ENCODE data around the gene FAR2.
"Not testable (repeated sequence)": the region's sequence is repeated elsewhere in the genome, so short reads cannot be mapped to it uniquely, and the experiment has no call there.

FAR2 gene

DNA sequence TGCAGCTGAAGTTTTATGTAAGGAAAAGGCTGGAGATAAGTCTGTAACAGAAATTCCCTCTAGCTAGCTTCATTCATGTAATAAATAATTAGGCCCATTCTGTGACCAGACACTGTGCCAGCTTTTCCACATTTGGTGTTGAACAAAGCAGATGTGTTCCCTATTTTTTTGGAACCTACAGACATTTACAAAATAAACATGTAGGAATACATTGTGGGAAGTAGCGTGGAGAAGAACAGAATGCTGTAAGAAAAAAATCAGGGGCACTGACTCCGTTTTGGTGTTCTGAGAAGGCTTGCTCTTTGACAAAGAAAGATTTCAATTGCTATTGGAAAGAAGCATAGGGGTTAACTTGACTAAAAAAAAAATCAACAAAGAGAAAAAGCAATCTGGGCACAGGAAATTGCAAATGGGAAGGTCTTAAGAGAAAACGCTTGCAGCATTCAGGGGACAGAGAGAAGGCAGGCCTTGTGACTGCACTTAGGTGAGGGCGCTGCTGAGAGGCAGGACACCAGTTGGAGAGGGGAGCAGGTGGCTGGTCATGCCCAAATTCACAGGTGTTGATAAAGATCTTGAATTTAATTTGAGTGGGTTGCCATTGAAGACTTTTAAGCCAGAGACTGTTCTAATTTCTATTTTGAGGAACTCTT lies 4.0 kb downstream of the FAR2 start:
- no peak for DNase-seq (ENCODE audit: low read depth, low spot score)

DNA sequence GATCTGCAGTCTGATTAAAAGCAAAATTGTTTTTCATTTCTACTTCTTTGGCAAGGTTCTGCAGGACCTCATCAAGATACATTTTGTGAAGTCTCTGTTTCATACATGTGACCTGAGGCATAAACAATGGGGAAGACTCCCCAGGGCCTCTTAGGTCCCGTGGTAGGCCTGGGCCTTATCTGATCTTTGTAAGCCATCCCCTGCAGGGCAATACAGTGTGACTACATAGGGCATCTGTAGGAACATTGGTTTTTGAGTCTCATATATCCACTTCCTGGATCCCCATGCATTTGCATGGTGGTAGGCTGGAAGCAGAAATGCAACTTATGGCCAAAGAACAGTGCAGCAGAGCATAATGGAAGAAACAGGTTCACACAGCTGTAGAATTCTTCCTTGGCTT lies 6.0 kb downstream of the FAR2 start:
- no peak for DNase-seq (ENCODE audit: low read depth, low spot score)

DNA sequence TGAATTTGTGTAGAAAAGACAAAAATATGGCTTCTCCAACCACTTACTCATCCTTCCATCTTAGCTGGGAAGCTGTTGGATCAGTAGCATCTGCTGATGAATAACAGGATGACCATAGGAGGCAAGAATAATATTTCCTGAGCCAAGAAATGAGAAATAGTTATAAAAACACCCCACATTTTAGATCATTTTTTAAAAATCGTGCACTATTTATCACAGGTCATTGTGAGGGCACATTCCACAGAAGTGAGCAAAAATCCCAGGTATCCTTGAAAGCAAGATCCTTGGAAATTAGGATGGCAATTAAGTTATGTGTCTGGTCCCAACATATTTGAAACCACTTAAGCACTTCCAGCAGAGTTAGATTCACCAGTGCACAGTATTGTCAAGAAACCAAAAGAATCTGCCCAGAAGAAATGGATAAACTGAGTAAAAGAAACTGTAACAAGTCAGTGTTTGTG lies 8.4 kb downstream of the FAR2 start:
- peak; percentile 29 for DNase-seq (ENCODE audit: low read depth, low spot score)

DNA sequence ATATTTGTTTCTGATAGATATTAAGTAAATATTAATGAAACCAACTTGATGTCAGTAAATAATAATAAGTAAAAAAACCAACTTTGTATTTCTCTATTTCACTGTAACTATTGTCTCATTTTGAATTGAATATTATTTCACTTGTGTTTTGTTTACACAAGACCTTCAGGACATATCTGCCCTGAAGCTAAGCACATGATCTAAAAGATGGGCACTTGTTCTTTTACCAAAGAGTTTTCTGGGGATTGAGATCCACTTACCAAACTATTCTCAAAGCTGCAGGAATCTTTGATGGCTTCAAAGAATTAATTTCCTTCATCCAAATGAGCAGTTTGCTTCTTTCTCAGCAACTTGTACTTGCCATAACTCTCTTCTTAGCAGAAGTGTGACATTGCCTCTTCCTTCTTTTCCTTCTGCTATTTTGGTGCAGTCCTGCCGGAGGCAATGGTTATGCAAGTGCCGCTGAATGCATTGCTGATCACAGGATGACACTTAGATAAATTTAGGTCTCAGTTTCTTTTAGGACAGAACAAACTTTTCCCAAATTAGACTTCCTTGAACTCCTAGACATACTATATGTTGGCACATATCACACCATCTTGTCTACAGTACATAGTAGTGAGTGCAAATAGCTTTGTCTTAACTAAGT lies 9.2 kb downstream of the FAR2 start:
- no peak for DNase-seq (ENCODE audit: low read depth, low spot score)

DNA sequence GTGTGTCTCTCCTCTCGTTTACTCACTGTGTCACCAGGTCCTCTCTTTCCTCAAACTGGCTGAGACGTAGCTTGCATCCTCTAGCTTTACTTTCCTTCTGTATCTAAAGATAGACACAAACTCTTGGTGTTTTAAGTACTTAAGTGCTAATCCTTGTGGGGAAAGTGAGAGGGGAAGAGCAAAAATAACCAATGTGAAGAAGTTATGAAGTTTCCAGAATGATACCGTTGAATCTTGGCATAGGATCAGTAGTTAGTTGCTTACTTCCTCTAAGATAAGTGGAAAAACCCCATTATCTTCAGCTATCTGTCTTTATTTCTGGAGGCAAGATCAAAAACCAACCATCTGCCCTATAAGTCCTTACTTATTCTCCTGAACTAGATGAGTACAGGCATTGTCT lies 10.6 kb downstream of the FAR2 start:
- no peak for DNase-seq (ENCODE audit: low read depth, low spot score)

DNA sequence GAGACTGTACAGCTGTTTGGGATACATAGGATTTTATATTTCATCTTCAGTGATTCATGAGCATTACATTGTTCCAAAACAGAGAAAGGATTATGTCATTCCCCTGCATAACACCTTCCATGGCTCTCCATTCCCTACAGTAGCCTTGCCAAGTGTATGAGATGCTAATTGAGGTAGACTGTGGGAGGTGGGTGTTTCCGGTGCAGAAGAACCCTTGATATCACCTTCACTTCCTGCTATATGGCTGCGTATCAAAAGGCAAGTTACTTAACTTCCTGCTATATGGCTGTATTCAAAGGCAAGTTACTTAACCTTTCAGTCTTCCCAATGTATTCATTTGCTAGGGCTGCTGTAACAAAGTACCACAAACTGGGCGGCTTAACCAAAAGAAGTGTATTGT lies 11.2 kb downstream of the FAR2 start:
- DNase-seq (ENCODE audit: low read depth, low spot score) = no peak

DNA sequence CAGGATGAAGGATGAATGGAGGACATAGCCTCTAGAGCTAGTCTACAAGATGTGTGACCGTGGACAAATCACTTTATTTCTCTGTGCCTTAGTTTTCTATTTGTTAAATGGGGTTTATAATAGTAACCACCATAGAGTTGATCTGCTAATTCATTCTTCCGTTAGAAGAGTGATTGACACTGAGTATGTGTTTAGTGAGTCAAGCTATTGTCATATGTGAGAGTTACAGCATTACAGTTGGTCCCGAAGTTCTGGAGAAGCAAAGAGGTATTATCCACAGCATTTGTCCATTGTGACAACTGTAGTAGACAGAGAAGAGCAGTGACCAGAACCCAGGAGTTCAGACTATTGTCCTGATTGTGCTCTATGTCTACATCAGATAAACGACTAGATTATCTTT lies 14.1 kb downstream of the FAR2 start:
- no peak for DNase-seq (ENCODE audit: low read depth, low spot score)

DNA sequence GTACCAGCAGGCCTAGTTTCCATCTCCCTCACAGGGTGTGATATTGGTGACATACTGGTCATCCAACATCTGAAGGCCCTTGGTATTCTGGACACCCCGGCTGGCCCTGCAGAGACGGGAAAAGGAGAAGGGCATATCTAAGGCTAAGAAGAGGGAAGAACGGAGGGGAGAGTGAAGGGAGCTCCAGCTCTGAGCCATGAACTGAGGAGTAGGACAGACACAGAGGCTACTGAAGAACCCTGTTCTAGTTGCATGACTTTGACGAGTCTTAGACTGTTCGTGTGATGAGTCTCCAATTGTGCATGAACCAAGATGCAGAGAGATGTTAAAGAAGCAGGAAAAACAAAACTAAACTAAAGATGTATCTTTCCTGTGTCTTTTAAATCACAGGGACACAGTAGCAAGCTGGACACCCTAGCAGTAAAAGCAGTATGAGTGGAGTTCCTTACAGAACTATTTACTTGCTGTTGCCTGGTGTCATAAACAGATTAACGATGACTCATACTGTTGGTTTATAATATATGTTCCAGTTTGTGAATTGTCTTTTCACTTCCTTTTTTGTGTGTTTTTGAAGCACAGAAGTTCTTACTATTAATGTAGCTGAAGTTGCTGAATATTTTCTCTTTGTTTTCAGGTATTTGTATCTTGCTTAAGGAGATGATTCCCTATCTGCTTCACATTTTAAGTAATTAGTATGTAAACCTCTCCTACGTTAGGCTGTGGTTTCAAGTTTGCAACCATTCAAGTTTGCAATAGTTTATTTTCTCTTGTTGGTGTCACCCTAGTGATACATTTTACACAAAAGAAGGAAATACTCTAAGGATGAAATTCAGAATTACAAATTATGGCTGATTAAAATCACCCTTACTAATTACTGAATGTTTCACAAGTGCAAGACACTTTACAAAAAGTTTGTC lies 15.7 kb downstream of the FAR2 start:
- peak; percentile 59 for DNase-seq (ENCODE audit: low read depth, low spot score)

DNA sequence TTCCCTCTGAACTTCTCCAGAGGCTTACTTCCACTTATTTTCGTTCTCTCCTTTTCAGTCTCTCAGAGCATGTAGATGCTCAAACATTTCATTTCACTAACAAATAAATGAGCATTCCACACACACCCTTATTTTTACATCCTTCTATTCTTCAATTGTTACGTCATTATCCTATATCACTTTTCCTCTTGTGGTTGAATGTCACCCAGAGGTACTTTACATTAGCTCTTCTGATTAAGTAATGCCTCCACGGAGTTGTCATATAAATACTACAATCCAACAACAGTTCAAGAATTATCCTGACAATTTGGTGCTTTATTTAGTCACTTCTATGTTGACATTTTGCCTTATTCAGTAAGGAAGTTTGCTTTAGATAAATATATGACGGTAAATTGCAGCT lies 18.4 kb downstream of the FAR2 start:
- no peak for DNase-seq (ENCODE audit: low read depth, low spot score)

DNA sequence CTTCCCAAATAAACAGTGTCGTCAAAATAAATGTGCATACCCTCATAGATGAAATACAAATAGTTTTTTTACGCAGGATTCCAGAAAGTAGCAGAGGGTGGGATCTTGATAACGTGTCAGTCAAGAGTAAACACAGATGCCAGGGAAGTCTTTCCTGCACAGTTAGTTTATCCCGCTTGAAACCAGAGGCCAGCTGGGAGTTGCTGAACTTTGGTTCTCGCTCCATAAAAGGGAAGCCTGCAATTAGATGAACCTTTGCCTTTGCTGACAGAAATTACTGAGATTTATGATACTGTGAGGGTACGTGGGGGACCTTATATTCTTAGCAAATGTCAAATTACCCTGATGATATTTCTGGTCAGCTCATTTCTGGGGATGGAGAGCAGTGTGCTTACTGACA lies 18.9 kb downstream of the FAR2 start:
- no peak for DNase-seq (ENCODE audit: low read depth, low spot score)

DNA sequence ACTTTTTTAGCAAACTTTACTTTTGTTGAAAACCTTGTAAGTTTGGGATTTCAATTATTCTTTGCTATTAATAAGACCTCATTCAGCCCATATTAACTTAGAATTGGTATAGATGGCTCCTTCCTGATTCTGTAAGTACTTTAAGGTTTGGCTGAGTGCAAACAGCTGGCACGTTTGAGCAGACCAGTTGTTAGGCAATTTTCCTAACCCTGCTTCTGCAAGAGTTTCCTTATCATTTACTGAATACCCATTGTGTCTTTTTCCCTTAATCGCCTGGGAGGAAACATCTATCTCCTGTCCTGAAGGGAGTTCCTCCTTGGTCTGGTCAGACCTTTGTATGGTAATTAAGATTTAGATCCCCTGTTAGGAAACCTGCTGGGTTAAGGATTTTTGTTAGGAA lies 20.9 kb downstream of the FAR2 start:
- DNase-seq (ENCODE audit: low read depth, low spot score) = not testable (repeated sequence)

DNA sequence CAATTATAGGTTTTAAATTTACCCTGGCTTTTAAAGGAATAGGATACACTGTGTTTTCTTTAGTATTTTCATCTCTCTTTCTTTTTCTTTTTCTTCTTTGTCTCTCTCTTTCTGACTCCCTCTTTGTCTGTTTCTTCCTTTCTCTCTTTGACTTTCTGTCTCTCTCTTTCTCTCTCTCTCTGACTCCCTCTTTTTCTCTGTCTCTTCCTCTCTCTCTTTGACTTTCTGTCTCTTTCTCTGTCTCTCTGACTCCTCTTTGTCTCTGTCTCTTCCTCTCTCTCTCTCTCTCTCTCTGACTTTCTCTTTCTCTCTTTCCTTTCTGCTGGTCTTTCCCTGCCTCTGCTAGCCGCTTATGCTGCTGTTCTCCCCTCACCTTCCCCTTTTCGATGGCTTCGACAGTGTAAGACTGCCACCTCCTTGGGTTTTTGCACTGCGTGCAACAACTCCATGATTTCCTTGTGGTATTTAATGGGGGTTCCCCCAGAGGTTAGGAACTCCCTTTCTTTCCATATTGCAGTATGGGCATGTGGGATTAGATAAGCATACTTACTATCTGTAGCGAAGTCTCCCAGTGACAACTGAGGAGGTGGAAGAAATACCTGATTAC lies 21.5 kb downstream of the FAR2 start:
- not testable (repeated sequence) for DNase-seq (ENCODE audit: low read depth, low spot score)

DNA sequence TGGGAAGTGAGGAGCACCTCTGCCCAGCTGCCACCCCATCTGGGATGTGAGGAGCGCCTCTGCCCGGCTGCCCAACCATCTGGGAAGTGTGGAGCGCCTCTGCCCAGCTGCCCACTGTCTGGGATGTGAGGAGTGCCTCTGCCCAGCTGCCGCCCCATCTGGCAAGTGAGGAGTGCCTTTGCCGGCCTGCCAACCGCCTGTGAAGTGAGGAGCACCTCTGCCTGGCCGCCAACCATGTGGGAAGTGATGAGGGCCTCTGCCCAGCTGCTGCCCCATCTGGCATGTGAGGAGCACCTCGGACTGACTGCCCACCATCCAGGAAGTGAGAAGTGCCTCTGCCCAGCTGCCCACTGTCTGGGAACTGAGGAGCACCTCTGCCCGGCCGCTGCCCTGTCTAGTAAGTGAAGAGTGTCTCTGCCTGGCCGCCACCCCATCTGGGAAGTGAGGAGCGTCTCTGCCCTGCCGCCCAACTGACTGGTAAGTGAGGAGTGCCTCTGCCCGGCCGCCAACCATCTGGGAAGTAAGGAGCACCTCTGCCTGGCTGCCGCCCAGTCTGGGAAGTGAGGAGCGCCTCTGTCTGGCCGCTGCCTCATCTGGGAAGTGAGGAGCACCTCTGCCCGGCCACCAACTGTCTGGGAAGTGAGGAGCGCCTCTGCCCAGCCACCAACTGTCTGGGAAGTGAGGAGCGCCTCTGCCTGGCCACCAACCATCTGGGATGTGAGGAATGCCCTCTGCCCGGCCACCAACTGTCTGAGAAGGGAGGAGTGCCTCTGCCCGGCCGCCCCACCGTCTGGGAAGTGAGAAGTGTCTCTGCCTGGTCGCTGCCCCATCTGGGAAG lies 22.6 kb downstream of the FAR2 start:
- no peak for DNase-seq (ENCODE audit: low read depth, low spot score)

DNA sequence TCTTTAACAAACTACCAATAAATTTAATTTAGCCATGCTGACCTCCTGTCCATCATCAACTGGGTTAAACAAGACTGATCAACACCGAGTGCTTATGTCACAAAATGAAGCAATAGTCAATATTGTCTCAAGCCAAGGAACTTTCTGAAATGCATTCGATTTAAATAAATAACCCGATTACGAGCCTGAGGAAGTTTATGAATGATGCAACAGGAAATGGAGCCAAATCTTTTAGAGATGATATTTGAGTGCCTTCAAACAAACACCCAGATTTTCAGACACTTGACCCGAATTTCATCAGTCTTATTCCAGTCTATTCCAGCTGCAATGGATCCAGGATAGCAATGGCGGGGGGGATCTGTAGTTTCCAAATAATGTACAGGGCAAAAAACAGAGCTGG lies 27.9 kb downstream of the FAR2 start:
- no peak for DNase-seq (ENCODE audit: low read depth, low spot score)

DNA sequence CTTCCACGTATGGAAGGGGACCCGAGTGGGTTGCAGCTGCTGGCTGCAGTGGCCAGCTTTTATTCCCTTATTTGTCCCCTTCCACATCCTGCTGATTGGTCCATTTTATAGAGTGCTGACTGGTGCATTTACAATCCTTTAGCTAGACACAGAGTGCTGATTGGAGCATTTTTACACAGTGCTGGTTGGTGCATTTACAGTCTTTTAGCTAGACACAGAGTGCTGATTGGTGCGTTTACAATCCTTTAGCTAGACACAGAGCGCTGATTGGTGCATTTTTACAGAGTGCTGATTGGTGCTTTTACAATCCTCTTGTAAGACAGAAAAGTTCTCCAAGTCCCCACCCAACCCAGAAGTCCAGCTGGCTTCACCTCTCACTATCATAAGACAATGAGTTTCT lies 33.2 kb downstream of the FAR2 start:
- not testable (repeated sequence) for DNase-seq (ENCODE audit: low read depth, low spot score)

DNA sequence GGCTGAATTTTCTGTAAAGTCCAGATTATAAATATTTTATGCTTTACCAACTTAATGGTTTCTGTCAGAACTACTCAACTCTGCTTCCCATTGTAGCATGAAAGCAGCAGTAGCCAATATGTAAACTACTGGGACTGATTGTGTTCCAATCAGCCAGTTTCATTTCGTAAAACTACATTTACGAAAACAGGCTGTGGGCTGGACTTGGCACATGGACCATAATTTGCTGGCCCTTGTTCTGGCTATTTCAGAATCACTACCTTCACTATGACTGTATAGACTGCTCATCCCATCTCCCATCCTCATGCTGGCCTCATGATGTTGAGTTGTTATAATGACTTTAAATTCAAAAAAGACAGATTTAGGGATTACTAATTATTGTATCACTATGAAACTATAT lies 38.7 kb downstream of the FAR2 start:
- no peak for DNase-seq (ENCODE audit: low read depth, low spot score)

DNA sequence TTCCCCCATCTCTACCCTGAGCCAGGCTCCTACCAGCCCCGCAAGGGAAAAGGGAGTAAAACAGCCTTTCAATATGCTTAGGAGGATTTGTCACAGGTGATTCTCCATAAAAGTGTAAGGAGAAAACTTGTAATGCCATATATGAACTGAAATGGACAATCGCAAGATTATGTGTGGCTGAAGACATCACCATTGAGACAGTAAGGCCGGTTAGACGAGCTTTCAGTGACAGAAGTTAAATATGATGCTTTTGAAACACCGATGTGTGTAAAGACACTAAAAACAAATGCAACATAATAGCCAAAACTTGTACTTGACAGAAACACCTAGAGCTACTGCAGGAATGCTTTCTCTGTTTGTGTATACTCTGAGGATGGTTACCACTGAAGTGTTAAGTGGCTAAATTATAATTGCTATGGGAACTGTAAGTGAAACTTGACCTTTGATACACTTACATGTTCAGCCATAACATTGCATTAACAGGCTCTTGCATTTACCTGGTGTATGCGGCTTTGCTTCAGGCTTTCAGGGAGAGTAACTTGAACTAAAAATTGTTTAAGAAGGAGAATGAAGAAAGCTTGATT lies 42.3 kb downstream of the FAR2 start:
- DNase-seq (ENCODE audit: low read depth, low spot score) = no peak

DNA sequence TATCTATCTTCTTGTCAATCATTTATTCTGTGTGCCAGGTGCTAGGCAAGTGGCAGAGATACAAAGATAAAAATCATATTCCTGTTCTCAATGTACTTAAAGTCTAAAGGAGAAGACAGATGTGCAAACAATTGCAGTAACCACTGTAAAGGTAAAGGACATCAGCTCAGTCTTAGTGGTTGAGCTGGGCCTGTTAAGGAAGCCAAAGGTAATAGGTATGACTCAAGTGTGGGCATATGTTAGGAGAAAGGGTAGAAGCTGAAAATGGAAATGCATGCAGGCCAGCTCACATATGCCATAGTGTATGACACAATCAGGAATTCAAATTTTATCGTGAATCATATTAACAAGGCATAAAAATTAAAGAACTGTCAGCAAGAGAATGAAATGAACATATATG lies 49.8 kb downstream of the FAR2 start:
- no peak for DNase-seq (ENCODE audit: low read depth, low spot score)

DNA sequence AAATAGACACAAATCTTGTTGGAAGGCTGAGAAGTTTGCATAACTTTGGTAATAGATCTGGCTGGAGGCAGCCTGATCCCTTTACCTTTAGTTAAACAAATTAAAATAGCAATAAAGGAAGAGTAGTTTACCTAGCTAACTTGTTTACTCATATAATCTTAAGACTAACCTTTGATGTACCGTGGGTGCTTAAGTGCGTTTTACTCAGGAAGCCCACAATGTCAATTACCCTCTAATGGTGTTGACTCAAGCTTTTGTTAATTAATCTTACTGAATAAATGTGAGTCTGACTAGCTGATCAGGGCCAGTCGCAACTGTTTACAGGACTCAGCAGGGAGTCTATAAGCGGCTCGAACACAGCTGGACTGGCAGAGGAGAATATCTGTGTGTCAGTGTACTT lies 51.5 kb downstream of the FAR2 start:
- DNase-seq (ENCODE audit: low read depth, low spot score) = no peak

DNA sequence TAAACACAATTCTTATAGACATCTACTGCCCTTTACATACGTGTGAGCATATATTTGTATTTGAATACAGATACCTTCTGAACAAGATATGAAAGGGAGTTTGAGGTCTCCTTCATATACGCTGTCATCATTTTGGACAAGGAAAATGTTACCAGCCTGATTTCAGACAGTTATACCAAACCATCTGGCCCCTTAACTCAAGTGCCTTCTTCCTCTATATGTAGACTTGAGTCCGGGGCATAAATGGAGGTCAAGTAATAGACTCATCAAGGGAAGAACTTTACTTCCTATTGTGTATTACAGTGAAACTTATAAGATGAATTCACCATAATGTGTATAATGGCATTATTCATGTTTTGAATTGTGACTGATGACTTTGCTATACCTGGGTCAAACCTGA lies 52.2 kb downstream of the FAR2 start:
- DNase-seq (ENCODE audit: low read depth, low spot score) = no peak

DNA sequence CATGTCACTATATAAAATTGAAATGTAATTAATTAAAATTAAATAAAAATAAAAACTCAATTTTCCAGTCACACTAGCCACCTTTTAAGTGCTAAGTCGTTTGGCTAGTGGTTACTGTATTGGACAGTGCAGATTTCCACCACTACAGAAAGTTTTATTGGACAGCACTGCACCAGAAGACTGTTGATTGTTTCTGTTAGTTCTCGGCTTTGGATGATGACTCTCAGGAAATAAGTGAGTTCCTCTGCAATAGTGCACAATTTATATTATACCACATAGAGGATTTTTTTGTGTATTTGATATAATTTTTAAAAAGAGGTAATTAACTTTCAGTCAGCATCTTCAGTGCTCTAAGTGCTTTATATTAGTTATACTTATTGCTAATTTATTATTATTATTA lies 52.7 kb downstream of the FAR2 start:
- DNase-seq (ENCODE audit: low read depth, low spot score) = no peak
